OCI-LY1 (cell line): ENCODE data around the gene ANTXR1.
"Not testable (repeated sequence)": the region's sequence is repeated elsewhere in the genome, so short reads cannot be mapped to it uniquely, and the experiment has no call there.

Experiments
- H2AFZ ChIP-seq: fragments of 200-600 bp; sonication (generic), shearing (Covaris generic); 2 replicates; pipeline ENCODE4 v1.6.0; 2014; ENCODE audit warnings: antibody characterized with exemption, mild to moderate bottlenecking, low read length
- H3F3A ChIP-seq: fragments of 200-600 bp; sonication (generic), shearing (Covaris generic); 2 replicates; pipeline ENCODE4 v1.6.0; 2014; ENCODE audit warnings: mild to moderate bottlenecking, antibody characterized with exemption, low read length, moderate library complexity; ENCODE audit not compliant: insufficient read depth
- H3K27ac ChIP-seq: fragments of 200-600 bp; sonication (generic); 2 replicates; pipeline ENCODE4 v1.5.1; 2014; ENCODE audit warnings: low read length, mixed run types, mild to moderate bottlenecking, low read depth; ENCODE audit not compliant: poor library complexity, severe bottlenecking
- H3K27me3 ChIP-seq: fragments of 200-600 bp; sonication (generic); 2 replicates; pipeline ENCODE4 v1.6.0; 2014; ENCODE audit warnings: antibody characterized with exemption, mild to moderate bottlenecking, low read length, moderate library complexity; ENCODE audit not compliant: insufficient read depth
- H3K36me3 ChIP-seq: fragments of 200-600 bp; sonication (generic); 2 replicates; pipeline ENCODE4 v1.6.1; 2014; ENCODE audit warnings: mild to moderate bottlenecking, antibody characterized with exemption, low read length, moderate library complexity, mixed read lengths; ENCODE audit not compliant: insufficient read depth
- H3K4me1 ChIP-seq: fragments of 200-600 bp; sonication (generic); 2 replicates; pipeline ENCODE4 v1.5.1; 2014; ENCODE audit warnings: mild to moderate bottlenecking, low read length, moderate library complexity; ENCODE audit not compliant: insufficient read depth, severe bottlenecking
- H3K4me2 ChIP-seq: fragments of 200-600 bp; sonication (generic), shearing (Covaris generic); 2 replicates; pipeline ENCODE4 v1.6.1; 2014; ENCODE audit warnings: low read length
- H3K4me3 ChIP-seq: fragments of 200-600 bp; sonication (generic); 2 replicates; pipeline ENCODE4 v1.5.1; 2014; ENCODE audit warnings: low read length, low read depth, mild to moderate bottlenecking, mixed read lengths; ENCODE audit not compliant: poor library complexity, severe bottlenecking
- H3K79me2 ChIP-seq: fragments of 200-600 bp; shearing (Covaris generic); 2 replicates; pipeline ENCODE4 v1.6.1; 2016; ENCODE audit warnings: mixed run types, low read length, mixed read lengths; ENCODE audit not compliant: insufficient read depth
- H3K9ac ChIP-seq: fragments of 200-600 bp; sonication (generic), shearing (Covaris generic); 2 replicates; pipeline ENCODE4 v1.6.1; 2014; ENCODE audit warnings: mild to moderate bottlenecking, low read length, mixed read lengths
- H3K9me2 ChIP-seq: fragments of 200-600 bp; sonication (generic), shearing (Covaris generic); 2 replicates; pipeline ENCODE4 v1.6.1; 2014; ENCODE audit warnings: low read depth, mild to moderate bottlenecking, low read length, mixed read lengths
- H3K9me3 ChIP-seq: fragments of 200-600 bp; shearing (Covaris generic); 2 replicates; pipeline ENCODE4 v1.6.1; 2014; ENCODE audit warnings: low read length, mixed read lengths
- H4K20me1 ChIP-seq: fragments of 200-600 bp; sonication (generic), shearing (Covaris generic); 2 replicates; pipeline ENCODE4 v1.6.0; 2016; ENCODE audit warnings: mild to moderate bottlenecking, low read length; ENCODE audit not compliant: insufficient read depth
- EZH2 ChIP-seq: fragments of 200-600 bp; sonication (generic), shearing (Covaris generic); IDR thresholded peaks from 2 replicates; pipeline ENCODE4 v1.8.0; 2017; ENCODE audit warnings: borderline replicate concordance, mixed run types, mild to moderate bottlenecking, antibody characterized with exemption, low read length, moderate library complexity, mixed read lengths
- TF ChIP-seq, protein P1 (sequence below): fragments of 200-600 bp; sonication (generic), shearing (Covaris generic); IDR thresholded peaks from 2 replicates; pipeline ENCODE4 v1.5.1; 2017; ENCODE audit warnings: mild to moderate bottlenecking, antibody characterized with exemption, low read length, moderate library complexity, mixed read lengths

The ANTXR1 gene

DNA sequence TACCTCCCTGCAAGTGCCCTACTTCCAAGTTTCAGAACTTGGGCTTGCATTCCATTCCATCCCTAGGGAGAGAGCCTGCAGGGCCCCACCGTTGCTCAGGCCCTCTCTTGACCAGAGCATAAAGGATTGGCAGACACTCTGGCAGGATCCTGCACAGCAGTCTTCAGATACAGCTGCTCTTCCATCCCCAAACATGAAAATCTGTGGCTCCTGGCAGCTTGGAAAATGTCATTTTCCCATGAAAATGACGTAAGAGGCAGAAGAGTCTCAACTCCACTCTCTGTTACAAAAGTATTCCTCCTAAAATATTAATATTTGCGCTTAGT lies 211.5 kb downstream of the ANTXR1 start:
- no peaks in the 10 kb centered on the region for H3K9me2 ChIP-seq
- no peak overlapping the region for H3K4me2 ChIP-seq
- no peaks in the 10 kb centered on the region for H3K4me1 ChIP-seq
- H2AFZ ChIP-seq = no peak overlapping the region
- H3K36me3 ChIP-seq = no peaks in the 10 kb centered on the region
- H3K79me2 ChIP-seq = no peaks in the 10 kb centered on the region
- no peak overlapping the region for H3K27ac ChIP-seq
- no peak overlapping the region for H3K4me3 ChIP-seq
- H3K27me3 ChIP-seq = 0 out of 2 replicates have a peak, but pooled peaks cover 4% of the 10 kb centered on the region
- TF ChIP-seq EZH2 = no peak
- TF ChIP-seq, protein P1, sequence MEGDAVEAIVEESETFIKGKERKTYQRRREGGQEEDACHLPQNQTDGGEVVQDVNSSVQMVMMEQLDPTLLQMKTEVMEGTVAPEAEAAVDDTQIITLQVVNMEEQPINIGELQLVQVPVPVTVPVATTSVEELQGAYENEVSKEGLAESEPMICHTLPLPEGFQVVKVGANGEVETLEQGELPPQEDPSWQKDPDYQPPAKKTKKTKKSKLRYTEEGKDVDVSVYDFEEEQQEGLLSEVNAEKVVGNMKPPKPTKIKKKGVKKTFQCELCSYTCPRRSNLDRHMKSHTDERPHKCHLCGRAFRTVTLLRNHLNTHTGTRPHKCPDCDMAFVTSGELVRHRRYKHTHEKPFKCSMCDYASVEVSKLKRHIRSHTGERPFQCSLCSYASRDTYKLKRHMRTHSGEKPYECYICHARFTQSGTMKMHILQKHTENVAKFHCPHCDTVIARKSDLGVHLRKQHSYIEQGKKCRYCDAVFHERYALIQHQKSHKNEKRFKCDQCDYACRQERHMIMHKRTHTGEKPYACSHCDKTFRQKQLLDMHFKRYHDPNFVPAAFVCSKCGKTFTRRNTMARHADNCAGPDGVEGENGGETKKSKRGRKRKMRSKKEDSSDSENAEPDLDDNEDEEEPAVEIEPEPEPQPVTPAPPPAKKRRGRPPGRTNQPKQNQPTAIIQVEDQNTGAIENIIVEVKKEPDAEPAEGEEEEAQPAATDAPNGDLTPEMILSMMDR = no peak
- H3K9me3 ChIP-seq = no peaks in the 10 kb centered on the region
- H3K9ac ChIP-seq = no peak overlapping the region
- no peaks in the 10 kb centered on the region for H4K20me1 ChIP-seq
- H3F3A ChIP-seq = no peaks in the 10 kb centered on the region

DNA sequence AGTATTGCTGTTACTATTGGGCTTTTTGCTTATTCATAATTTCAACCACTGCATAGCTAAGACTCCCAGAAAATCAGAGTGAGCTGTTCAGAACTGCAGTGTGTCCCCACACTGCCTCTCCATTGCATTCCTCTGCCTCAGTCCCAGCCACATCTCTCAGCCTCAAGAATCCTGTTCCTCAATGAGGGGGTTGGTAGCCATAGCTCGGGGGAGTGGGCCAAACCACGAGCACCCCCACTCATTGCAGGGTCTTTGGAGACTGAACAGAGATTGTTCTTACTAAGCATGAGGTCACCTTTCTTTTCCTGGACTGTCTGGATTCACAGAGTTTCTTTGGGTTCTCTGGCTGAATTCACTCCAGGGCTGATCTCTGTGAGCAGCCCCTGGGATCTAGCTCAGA lies 213.0 kb downstream of the ANTXR1 start:
- Histone ChIP-seq H3K9me2 (no peaks in the 10 kb centered on the region), H3K4me1 (no peaks in the 10 kb centered on the region), H3K27me3 (0 out of 2 replicates have a peak, but pooled peaks cover 4% of the 10 kb centered on the region), H3K4me3 (no peak overlapping the region), H3K9me3 (no peaks in the 10 kb centered on the region), H4K20me1 (no peaks in the 10 kb centered on the region), H3K9ac (no peak overlapping the region), H3K4me2 (no peak overlapping the region), H2AFZ (no peak overlapping the region), H3K79me2 (no peaks in the 10 kb centered on the region), H3F3A (no peaks in the 10 kb centered on the region), H3K27ac (no peak overlapping the region), H3K36me3 (no peaks in the 10 kb centered on the region)
- TF ChIP-seq EZH2 = no peak
- TF ChIP-seq, protein P1 = no peak

DNA sequence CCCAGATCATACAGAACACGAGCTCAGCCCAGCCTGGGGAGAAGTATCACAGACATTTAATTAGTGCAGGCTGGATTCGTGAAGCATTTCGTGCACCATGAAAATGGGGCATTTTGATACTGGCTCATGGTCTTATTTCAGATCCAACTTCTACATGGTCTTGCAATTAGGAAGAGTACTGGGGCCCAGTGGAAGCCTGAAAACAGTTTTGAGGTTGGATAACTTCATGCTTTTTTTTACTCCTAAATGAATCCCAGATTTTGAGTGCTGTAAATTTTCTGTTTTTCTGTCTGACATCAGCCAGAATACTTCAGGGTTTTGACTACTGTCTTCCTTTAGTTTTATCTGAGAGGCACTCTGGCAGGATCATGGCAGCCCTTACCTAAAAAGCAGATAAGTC lies 213.9 kb downstream of the ANTXR1 start:
- H3K27me3 ChIP-seq = 0 out of 2 replicates have a peak, but pooled peaks cover 4% of the 10 kb centered on the region
- H2AFZ ChIP-seq = no peak overlapping the region
- H4K20me1 ChIP-seq = no peaks in the 10 kb centered on the region
- no peak overlapping the region for H3K4me2 ChIP-seq
- no peaks in the 10 kb centered on the region for H3K36me3 ChIP-seq
- no peak overlapping the region for H3K27ac ChIP-seq
- no peak overlapping the region for H3K4me3 ChIP-seq
- H3F3A ChIP-seq = no peaks in the 10 kb centered on the region
- H3K9me2 ChIP-seq = no peaks in the 10 kb centered on the region
- no peak overlapping the region for H3K9ac ChIP-seq
- no peaks in the 10 kb centered on the region for H3K4me1 ChIP-seq
- TF ChIP-seq EZH2 = no peak
- no peaks in the 10 kb centered on the region for H3K79me2 ChIP-seq
- H3K9me3 ChIP-seq = no peaks in the 10 kb centered on the region

DNA sequence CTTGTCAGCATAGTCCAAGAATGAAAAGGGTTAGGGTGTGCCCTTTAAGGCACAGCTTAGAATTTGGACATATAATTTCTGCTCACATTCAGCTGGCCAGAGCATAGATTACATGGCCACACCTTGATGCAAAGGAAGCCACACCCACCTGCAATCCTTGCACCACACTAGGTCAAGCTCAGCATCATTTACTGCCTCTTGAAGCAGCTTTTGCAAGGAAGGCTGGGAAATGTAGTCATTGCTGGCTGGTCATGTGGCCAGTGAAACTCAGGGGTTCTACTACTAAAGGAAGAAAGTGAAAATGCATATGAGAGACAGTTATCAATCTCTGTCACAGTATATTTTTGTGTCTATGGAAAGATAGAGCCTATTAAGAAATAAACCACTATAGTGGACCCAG lies 214.7 kb downstream of the ANTXR1 start:
- Histone ChIP-seq H2AFZ (no peak overlapping the region), H3K9ac (no peak overlapping the region), H3K27ac (no peak overlapping the region), H3K4me2 (no peak overlapping the region), H3K27me3 (0 out of 2 replicates have a peak, but pooled peaks cover 4% of the 10 kb centered on the region), H3K4me3 (no peak overlapping the region), H3K36me3 (no peaks in the 10 kb centered on the region), H3K4me1 (no peaks in the 10 kb centered on the region), H3K9me3 (no peaks in the 10 kb centered on the region), H3K9me2 (no peaks in the 10 kb centered on the region), H3F3A (no peaks in the 10 kb centered on the region), H3K79me2 (no peaks in the 10 kb centered on the region), H4K20me1 (no peaks in the 10 kb centered on the region)
- TF ChIP-seq EZH2 = no peak
- TF ChIP-seq, protein P1 = no peak

DNA sequence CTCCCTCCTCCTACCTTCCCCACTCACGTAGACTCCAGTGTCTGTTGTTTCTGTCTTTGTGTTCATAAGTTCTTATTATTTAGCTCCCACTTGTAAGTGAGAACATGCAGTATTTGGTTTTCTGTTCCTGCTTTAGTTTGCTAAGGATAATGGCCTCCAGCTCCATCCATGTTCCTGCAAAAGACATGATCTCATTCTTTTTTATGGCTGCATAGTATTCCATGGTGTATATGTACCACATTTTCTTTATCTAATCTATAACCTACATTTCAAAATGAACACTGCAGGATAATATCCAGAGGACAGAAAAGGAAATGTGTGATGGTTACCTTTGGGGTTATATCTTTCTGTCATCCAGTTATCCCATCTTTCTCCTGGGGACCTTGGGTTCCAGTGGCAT lies 218.0 kb downstream of the ANTXR1 start:
- not testable (repeated sequence) for H3K27ac ChIP-seq, H3K4me3 ChIP-seq, H3K4me1 ChIP-seq, H3K79me2 ChIP-seq, H3K36me3 ChIP-seq, H4K20me1 ChIP-seq, H3K4me2 ChIP-seq, H3F3A ChIP-seq, H3K9ac ChIP-seq, H3K27me3 ChIP-seq, H2AFZ ChIP-seq, H3K9me3 ChIP-seq, H3K9me2 ChIP-seq
